Esophagus squamous epithelium (tissue), 4 donors: ENCODE data around the gene FRMPD4.

Experiments
- POLR2A ChIP-seq, 4 donors: fragments of 450-650 bp; IDR thresholded peaks; one replicate each; pipeline ENCODE4 v1.6.1; 2017; ENCODE audit warnings: antibody characterized with exemption in 4 of 4, mild to moderate bottlenecking in 4 of 4, moderate library complexity in 3 of 4
- TF ChIP-seq, protein P1 (sequence below), 6 experiments: fragments of 450-650 bp in 4 of 6; fragments of 200-600 bp in 2 of 6; sonication (generic) in 2 of 6; IDR thresholded peaks; one replicate each; pipeline ENCODE4 v1.5.1; 2016 to 2019; ENCODE audit warnings: antibody characterized with exemption in 6 of 6, mild to moderate bottlenecking in 4 of 6, moderate library complexity in 4 of 6

- no peak for TF ChIP-seq POLR2A (IDR thresholded peaks at IDR 0.05)
- TF ChIP-seq, protein P1, sequence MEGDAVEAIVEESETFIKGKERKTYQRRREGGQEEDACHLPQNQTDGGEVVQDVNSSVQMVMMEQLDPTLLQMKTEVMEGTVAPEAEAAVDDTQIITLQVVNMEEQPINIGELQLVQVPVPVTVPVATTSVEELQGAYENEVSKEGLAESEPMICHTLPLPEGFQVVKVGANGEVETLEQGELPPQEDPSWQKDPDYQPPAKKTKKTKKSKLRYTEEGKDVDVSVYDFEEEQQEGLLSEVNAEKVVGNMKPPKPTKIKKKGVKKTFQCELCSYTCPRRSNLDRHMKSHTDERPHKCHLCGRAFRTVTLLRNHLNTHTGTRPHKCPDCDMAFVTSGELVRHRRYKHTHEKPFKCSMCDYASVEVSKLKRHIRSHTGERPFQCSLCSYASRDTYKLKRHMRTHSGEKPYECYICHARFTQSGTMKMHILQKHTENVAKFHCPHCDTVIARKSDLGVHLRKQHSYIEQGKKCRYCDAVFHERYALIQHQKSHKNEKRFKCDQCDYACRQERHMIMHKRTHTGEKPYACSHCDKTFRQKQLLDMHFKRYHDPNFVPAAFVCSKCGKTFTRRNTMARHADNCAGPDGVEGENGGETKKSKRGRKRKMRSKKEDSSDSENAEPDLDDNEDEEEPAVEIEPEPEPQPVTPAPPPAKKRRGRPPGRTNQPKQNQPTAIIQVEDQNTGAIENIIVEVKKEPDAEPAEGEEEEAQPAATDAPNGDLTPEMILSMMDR (IDR thresholded peaks at IDR 0.05) = no peak
Measured at GRCh38 chrX:12332786-12333347, 194.6 kb downstream of the FRMPD4 start.
